Thoracic aorta (tissue), 2 donors: Measurements from ENCODE around the gene RASL11B. TPM values are rescaled to one million over a fixed set of nuclear protein-coding genes. Genes with fewer than 3 reads are reported as not detected.

ENCODE experiments used
- ATAC-seq: fragments of 150-250 bp; one replicate; pipeline ENCODE4 v1.8.0; 2017; ENCODE audit warnings: low read depth; ENCODE audit not compliant: insufficient number of reproducible peaks, low FRiP score
- DNase-seq: peaks from one replicate; pipeline ENCODE4 v3.0.0-alpha.2; 2020; ENCODE audit warnings: low spot score
- H3K27ac ChIP-seq, 2 donors: fragments of 200-600 bp; sonication (generic); 1 replicate in 1 of 2; 2 replicates in 1 of 2; pipeline ENCODE4 v1.5.1; 2016; ENCODE audit warnings: mild to moderate bottlenecking in 2 of 2, moderate library complexity in 2 of 2
- H3K27me3 ChIP-seq: fragments of 200-600 bp; sonication (generic); replicated peaks from 2 replicates; pipeline ENCODE4 v1.6.0; 2016; ENCODE audit warnings: mild to moderate bottlenecking; ENCODE audit not compliant: insufficient read depth
- H3K36me3 ChIP-seq: fragments of 200-600 bp; sonication (generic); one replicate; pipeline ENCODE4 v1.5.1; 2016
- H3K4me1 ChIP-seq, 2 donors: fragments of 200-600 bp; sonication (generic); 1 replicate in 1 of 2; 2 replicates in 1 of 2; pipeline versions ENCODE4 v1.5.1 to v1.6.0; 2016; ENCODE audit warnings: low read depth in 2 of 2, mild to moderate bottlenecking in 1 of 2; ENCODE audit not compliant: control insufficient read depth in 1 of 2
- H3K4me3 ChIP-seq: fragments of 200-600 bp; sonication (generic); 2 replicates; pipeline ENCODE4 v1.5.1; 2016; ENCODE audit warnings: mild to moderate bottlenecking
- H3K9me3 ChIP-seq: fragments of 200-600 bp; sonication (generic); 2 replicates; pipeline ENCODE4 v1.5.1; 2016
- total RNA-seq, 2 donors: library from RNA; depleted of rRNA; stranded (reverse); fragments of >200 nt; gene quantifications; one replicate each; pipeline versions ENCODE4 v1.1.0 to v1.2.3, GENCODE V29; 2016
- TF ChIP-seq, protein P1 (sequence below): fragments of 200-600 bp; sonication (generic); IDR thresholded peaks from one replicate; pipeline ENCODE4 v1.5.1; 2019; ENCODE audit warnings: antibody characterized with exemption

Gene RASL11B
- total RNA-seq, 2 donors from 2014 or later = 5.0 to 5.4 TPM

DNA sequence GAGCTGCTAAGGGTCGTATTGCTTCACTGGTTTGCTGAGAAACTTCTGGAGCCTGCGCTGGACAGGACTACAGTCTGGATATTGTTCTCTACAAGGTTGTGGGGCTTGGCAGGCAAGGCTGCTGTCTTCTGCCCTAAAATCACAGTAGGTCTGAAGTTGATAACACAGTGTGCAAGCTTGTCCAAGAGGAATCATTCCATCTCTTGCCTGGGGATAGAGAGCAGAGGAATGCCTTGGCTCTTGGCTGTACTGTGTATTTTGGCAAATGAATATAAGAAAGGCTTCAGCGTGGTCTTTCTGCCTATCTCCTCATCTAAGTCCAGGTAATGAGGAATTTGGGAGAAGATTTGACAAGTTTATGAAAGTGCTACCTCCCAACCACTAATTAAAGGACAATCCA lies 9.4 kb upstream of the RASL11B start:
- no peak for DNase-seq
- no peak for ATAC-seq
- Histone ChIP-seq H3K27ac (peak overlapping the region; percentile 55 to 57), H3K9me3 (no peaks in the 10 kb centered on the region), H3K4me3 (peak overlapping the region; percentile 45), H3K36me3 (no peaks in the 10 kb centered on the region), H3K4me1 (peaks cover 9 to 25% of the 10 kb centered on the region in 2 donors), H3K27me3 (no peaks in the 10 kb centered on the region)
- TF ChIP-seq, protein P1, sequence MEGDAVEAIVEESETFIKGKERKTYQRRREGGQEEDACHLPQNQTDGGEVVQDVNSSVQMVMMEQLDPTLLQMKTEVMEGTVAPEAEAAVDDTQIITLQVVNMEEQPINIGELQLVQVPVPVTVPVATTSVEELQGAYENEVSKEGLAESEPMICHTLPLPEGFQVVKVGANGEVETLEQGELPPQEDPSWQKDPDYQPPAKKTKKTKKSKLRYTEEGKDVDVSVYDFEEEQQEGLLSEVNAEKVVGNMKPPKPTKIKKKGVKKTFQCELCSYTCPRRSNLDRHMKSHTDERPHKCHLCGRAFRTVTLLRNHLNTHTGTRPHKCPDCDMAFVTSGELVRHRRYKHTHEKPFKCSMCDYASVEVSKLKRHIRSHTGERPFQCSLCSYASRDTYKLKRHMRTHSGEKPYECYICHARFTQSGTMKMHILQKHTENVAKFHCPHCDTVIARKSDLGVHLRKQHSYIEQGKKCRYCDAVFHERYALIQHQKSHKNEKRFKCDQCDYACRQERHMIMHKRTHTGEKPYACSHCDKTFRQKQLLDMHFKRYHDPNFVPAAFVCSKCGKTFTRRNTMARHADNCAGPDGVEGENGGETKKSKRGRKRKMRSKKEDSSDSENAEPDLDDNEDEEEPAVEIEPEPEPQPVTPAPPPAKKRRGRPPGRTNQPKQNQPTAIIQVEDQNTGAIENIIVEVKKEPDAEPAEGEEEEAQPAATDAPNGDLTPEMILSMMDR = no peak

DNA sequence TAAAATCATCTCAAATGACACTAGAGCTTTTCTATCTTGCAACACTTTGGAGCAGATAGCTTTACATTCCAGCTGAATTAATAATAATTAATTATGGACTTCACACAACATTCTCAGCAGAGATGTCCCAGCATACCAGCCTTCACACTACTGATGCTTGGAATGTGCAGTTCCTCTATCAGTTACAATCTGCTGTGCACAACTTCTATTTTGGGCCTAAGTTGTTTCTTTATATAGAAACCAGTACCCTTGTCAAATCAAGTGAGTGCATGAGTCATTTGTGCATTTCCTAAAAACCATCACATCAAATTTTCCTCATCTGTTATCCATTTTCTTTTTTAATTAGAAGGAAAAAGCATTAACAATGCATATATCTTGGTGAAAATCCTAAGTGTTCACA lies 8.8 kb upstream of the RASL11B start:
- Histone ChIP-seq H3K4me3 (peak overlapping the region; percentile 45), H3K4me1 (peaks cover 9 to 25% of the 10 kb centered on the region in 2 donors), H3K27ac (peak overlapping the region; percentile 55 to 57), H3K36me3 (no peaks in the 10 kb centered on the region), H3K9me3 (no peaks in the 10 kb centered on the region), H3K27me3 (no peaks in the 10 kb centered on the region)
- DNase-seq = no peak
- peak; percentile 79 for ATAC-seq
- TF ChIP-seq, protein P1 = no peak

DNA sequence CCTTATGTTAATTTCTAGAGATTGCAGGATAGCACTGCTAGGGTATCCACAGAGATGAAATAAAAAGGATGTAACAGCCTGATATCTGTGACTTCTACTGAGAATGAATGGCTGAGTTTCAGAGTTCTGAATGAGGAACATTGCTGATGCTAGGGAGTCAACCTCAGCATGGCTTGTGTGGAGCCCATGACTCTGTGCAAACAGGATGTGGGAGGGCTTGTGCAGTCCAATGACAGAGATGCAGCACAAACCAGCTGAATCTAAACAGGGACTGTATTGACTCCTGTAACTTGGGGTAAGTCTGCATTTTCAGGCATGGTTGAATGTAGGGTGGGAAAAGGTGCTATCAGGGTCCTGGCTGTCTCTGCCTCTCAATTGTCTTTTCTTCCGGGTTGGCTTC lies 5.3 kb upstream of the RASL11B start:
- DNase-seq = no peak
- no peak for ATAC-seq
- H3K9me3 ChIP-seq = no peaks in the 10 kb centered on the region
- H3K4me1 ChIP-seq = peaks cover 9 to 31% of the 10 kb centered on the region in 2 donors
- TF ChIP-seq, protein P1 = no peak
- no peak overlapping the region for H3K27ac ChIP-seq
- H3K27me3 ChIP-seq = no peaks in the 10 kb centered on the region
- H3K4me3 ChIP-seq = no peak overlapping the region
- no peaks in the 10 kb centered on the region for H3K36me3 ChIP-seq

DNA sequence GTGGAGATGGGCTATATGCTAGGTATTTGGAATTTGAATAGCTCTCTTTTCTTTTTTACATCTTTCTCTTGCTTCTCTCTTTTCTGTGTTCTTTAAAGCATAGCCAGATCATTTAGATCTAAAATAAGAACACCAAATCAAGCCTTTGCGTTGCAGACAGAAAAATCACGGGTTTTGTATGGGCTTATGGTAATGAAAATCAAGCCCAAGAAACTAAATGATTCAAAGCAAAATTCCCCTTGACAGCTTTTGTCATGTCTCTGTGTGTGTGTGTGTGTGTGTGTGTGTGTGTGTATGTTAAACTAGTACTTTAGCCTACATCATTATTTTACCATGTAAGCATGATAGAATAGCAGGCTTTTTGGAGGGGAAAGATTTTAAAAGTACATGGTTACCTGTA lies 1.8 kb upstream of the RASL11B start:
- Histone ChIP-seq H3K4me1 (peaks cover 9 to 24% of the 10 kb centered on the region in 2 donors), H3K27ac (no peak overlapping the region), H3K9me3 (no peaks in the 10 kb centered on the region), H3K27me3 (no peaks in the 10 kb centered on the region), H3K36me3 (no peaks in the 10 kb centered on the region), H3K4me3 (no peak overlapping the region)
- no peak for DNase-seq
- no peak for ATAC-seq
- TF ChIP-seq, protein P1 = no peak

DNA sequence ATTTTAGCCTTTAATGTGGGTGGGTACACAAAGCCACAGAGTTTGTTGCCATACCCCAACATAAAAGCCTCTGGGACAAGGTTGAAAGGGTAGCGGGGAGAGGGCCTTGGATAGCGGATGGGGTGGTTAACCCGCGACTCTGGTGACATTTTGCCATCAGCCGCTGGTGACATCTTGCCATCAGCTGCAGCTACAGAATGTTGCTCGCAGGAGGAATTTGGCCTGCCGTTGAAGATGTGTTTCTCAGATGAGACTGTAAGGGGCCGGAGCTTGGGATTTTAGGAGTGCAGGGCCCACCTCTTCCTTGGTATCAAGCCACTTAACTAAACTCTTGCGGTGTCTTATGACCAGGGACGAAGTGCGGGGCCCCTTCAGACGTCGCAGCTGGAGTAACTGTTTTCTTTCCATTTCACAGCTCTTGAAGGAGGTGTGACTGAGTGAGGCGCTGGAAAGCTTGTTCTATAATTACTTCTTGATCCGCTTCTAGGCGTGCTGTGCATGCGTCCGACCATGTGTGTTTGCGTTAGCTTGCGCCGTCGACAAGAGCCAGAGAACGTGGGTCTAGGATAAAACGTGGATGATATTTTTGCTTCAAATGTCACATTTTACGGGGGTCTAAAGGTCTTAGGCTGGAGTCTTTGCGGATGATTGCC lies 820 bp upstream of the RASL11B start:
- peaks cover 3% of the 10 kb centered on the region for H3K36me3 ChIP-seq
- peak overlapping the region; percentile 93 for H3K4me3 ChIP-seq
- no peak for DNase-seq
- peak overlapping the region; percentile 71 to 86 for H3K27ac ChIP-seq
- ATAC-seq = no peak
- TF ChIP-seq, protein P1 = no peak
- peaks cover 14 to 34% of the 10 kb centered on the region in 2 donors for H3K4me1 ChIP-seq
- no peaks in the 10 kb centered on the region for H3K9me3 ChIP-seq
- no peaks in the 10 kb centered on the region for H3K27me3 ChIP-seq
